Loucy (cell line): ENCODE measurements around the gene PLPPR3.

Experiments used
- EZH2phosphoT487 ChIP-seq: fragments of 200-600 bp; IDR thresholded peaks from 2 replicates; pipeline ENCODE4 v1.6.1; 2018; ENCODE audit warnings: antibody characterized with exemption, mild to moderate bottlenecking, moderate library complexity, borderline replicate concordance
- TF ChIP-seq, protein P1 (sequence below): fragments of 200-600 bp; sonication (generic); conservative IDR thresholded peaks from 2 replicates; pipeline ENCODE4 v1.5.1; 2014; ENCODE audit warnings: mild to moderate bottlenecking, antibody characterized with exemption, low read length

DNA sequence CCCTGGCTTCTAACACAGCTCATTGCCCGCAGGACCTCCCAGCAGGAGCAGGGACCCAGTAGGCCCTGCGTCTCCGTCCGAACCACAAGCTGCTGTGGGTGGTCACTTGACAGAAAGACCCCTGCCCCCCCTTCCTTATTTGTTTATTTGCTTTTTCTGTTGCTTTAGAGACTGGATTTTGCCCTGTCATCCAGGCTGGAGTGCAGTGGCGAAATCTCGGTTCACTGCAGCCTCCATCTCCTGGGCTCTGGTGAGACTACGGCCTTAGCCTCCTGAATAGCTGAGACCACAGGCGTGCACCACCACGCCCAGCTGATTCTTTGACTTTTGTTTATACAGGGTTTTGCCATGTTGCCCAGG is 32.1 kb downstream of the PLPPR3 start:
- TF ChIP-seq, protein P1, sequence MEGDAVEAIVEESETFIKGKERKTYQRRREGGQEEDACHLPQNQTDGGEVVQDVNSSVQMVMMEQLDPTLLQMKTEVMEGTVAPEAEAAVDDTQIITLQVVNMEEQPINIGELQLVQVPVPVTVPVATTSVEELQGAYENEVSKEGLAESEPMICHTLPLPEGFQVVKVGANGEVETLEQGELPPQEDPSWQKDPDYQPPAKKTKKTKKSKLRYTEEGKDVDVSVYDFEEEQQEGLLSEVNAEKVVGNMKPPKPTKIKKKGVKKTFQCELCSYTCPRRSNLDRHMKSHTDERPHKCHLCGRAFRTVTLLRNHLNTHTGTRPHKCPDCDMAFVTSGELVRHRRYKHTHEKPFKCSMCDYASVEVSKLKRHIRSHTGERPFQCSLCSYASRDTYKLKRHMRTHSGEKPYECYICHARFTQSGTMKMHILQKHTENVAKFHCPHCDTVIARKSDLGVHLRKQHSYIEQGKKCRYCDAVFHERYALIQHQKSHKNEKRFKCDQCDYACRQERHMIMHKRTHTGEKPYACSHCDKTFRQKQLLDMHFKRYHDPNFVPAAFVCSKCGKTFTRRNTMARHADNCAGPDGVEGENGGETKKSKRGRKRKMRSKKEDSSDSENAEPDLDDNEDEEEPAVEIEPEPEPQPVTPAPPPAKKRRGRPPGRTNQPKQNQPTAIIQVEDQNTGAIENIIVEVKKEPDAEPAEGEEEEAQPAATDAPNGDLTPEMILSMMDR, result no peak
- no peak for TF ChIP-seq EZH2phosphoT487
